Activated T-cell treated with anti-CD3 and anti-CD28 coated beads, Interleukin-2, amount 50 U/mL, for 72 hours (primary cell): ENCODE measurements around the gene DAGLA. TPM values are rescaled to one million over a fixed set of nuclear protein-coding genes. Genes with fewer than 3 reads are reported as not detected.

Experiments used
- ATAC-seq, 2 donors: fragments of 150-1000 bp; cut with Tn5 transposase; replicated peaks in 1 of 2; 2 replicates each; pipeline ENCODE4 v1.10.0; 2021; ENCODE audit warnings: moderate library complexity in 2 of 2, mild to moderate bottlenecking in 1 of 2
- DNase-seq, 2 donors: peaks; one replicate each; pipeline ENCODE4 v3.0.0; 2021 to 2022; ENCODE audit warnings: mixed read lengths in 1 of 2
- H3K27ac Mint-ChIP-seq: one replicate; pipeline ENCODE4 v1.8.0; 2022; ENCODE audit warnings: mild to moderate bottlenecking, moderate library complexity, mixed read lengths
- H3K27me3 Mint-ChIP-seq: one replicate; pipeline ENCODE4 v1.8.0; 2022; ENCODE audit warnings: low read depth, mixed read lengths
- H3K36me3 Mint-ChIP-seq, 2 donors: one replicate each; pipeline ENCODE4 v1.8.0; 2022; ENCODE audit warnings: mixed read lengths in 2 of 2, mild to moderate bottlenecking in 1 of 2; ENCODE audit not compliant: insufficient read depth in 2 of 2
- H3K4me1 Mint-ChIP-seq: one replicate; pipeline ENCODE4 v1.8.0; 2022; ENCODE audit warnings: low read depth, mixed read lengths
- H3K4me3 Mint-ChIP-seq, 2 donors: one replicate each; pipeline ENCODE4 v1.8.0; 2022; ENCODE audit warnings: mild to moderate bottlenecking in 2 of 2, mixed read lengths in 2 of 2, moderate library complexity in 2 of 2
- H3K9me3 Mint-ChIP-seq, 2 donors: one replicate each; pipeline ENCODE4 v1.8.0; 2022; ENCODE audit warnings: mixed read lengths in 2 of 2
- total RNA-seq, 2 donors: library from RNA; stranded (reverse); gene quantifications; one replicate each; pipeline ENCODE4 v1.2.3, GENCODE V29; 2022

The DAGLA gene
- total RNA-seq, 2 donors from 2014 or later, result 0.05 to 0.09 TPM

- no peak for ATAC-seq
- H3K4me1 Mint-ChIP-seq, result peaks cover 14% of the 10 kb centered on the region
- H3K27me3 Mint-ChIP-seq, result no peaks in the 10 kb centered on the region
- no peak overlapping the region for H3K27ac Mint-ChIP-seq
- H3K9me3 Mint-ChIP-seq, result no peaks in the 10 kb centered on the region
- H3K36me3 Mint-ChIP-seq, result no peaks in the 10 kb centered on the region
- no peak for DNase-seq
- no peak overlapping the region for H3K4me3 Mint-ChIP-seq
Measured at GRCh38 chr11:61760946-61761345, 80.8 kb downstream of the DAGLA start.

- Mint-ChIP-seq H3K36me3 (no peaks in the 10 kb centered on the region), H3K27me3 (no peaks in the 10 kb centered on the region), H3K27ac (no peak overlapping the region), H3K4me3 (no peak overlapping the region), H3K4me1 (peaks cover 7% of the 10 kb centered on the region), H3K9me3 (no peaks in the 10 kb centered on the region)
- ATAC-seq, result no peak
- DNase-seq, result no peak
Measured at GRCh38 chr11:61761440-61762222, 81.4 kb downstream of the DAGLA start.

GRCh38 chr11:61762223-61762615, 82.0 kb downstream of the DAGLA start:
- Mint-ChIP-seq H3K36me3 (no peaks in the 10 kb centered on the region), H3K9me3 (no peaks in the 10 kb centered on the region), H3K4me1 (peaks cover under 1% of the 10 kb centered on the region), H3K4me3 (no peak overlapping the region), H3K27me3 (no peaks in the 10 kb centered on the region), H3K27ac (no peak overlapping the region)
- ATAC-seq, result no peak
- no peak for DNase-seq

- no peak overlapping the region for H3K27ac Mint-ChIP-seq
- no peaks in the 10 kb centered on the region for H3K27me3 Mint-ChIP-seq
- no peaks in the 10 kb centered on the region for H3K36me3 Mint-ChIP-seq
- ATAC-seq (no peak), DNase-seq (no peak)
- no peaks in the 10 kb centered on the region for H3K9me3 Mint-ChIP-seq
- H3K4me3 Mint-ChIP-seq, result no peak overlapping the region
- H3K4me1 Mint-ChIP-seq, result no peaks in the 10 kb centered on the region
Measured at GRCh38 chr11:61762798-61763197, 82.6 kb downstream of the DAGLA start.

- Mint-ChIP-seq H3K4me1 (no peaks in the 10 kb centered on the region), H3K9me3 (no peaks in the 10 kb centered on the region), H3K4me3 (no peak overlapping the region), H3K36me3 (no peaks in the 10 kb centered on the region), H3K27me3 (no peaks in the 10 kb centered on the region), H3K27ac (no peak overlapping the region)
- ATAC-seq (no peak), DNase-seq (no peak)
Measured at GRCh38 chr11:61763930-61764605, 83.9 kb downstream of the DAGLA start.

GRCh38 chr11:61764606-61765260, 84.5 kb downstream of the DAGLA start:
- no peak overlapping the region for H3K4me3 Mint-ChIP-seq
- DNase-seq (no peak), ATAC-seq (no peak)
- no peak overlapping the region for H3K27ac Mint-ChIP-seq
- no peaks in the 10 kb centered on the region for H3K36me3 Mint-ChIP-seq
- H3K27me3 Mint-ChIP-seq, result no peaks in the 10 kb centered on the region
- no peaks in the 10 kb centered on the region for H3K4me1 Mint-ChIP-seq
- no peaks in the 10 kb centered on the region for H3K9me3 Mint-ChIP-seq

- H3K27me3 Mint-ChIP-seq, result no peaks in the 10 kb centered on the region
- no peaks in the 10 kb centered on the region for H3K36me3 Mint-ChIP-seq
- DNase-seq (no peak), ATAC-seq (no peak)
- H3K9me3 Mint-ChIP-seq, result no peaks in the 10 kb centered on the region
- no peak overlapping the region for H3K4me3 Mint-ChIP-seq
- H3K27ac Mint-ChIP-seq, result no peak overlapping the region
- H3K4me1 Mint-ChIP-seq, result no peaks in the 10 kb centered on the region
Measured at GRCh38 chr11:61765550-61766253, 85.5 kb downstream of the DAGLA start.

- Mint-ChIP-seq H3K27ac (no peak overlapping the region), H3K36me3 (no peaks in the 10 kb centered on the region), H3K27me3 (no peaks in the 10 kb centered on the region), H3K9me3 (no peaks in the 10 kb centered on the region), H3K4me1 (no peaks in the 10 kb centered on the region), H3K4me3 (no peak overlapping the region)
- ATAC-seq, result no peak
- DNase-seq, result no peak
Measured at GRCh38 chr11:61766353-61766841, 86.2 kb downstream of the DAGLA start.

- H3K36me3 Mint-ChIP-seq, result no peaks in the 10 kb centered on the region
- no peak for ATAC-seq
- no peaks in the 10 kb centered on the region for H3K4me1 Mint-ChIP-seq
- no peaks in the 10 kb centered on the region for H3K27me3 Mint-ChIP-seq
- no peak for DNase-seq
- H3K4me3 Mint-ChIP-seq, result no peak overlapping the region
- H3K9me3 Mint-ChIP-seq, result no peaks in the 10 kb centered on the region
- no peak overlapping the region for H3K27ac Mint-ChIP-seq
Measured at GRCh38 chr11:61768376-61769076, 88.3 kb downstream of the DAGLA start.

GRCh38 chr11:61769169-61769920, 89.2 kb downstream of the DAGLA start:
- Mint-ChIP-seq H3K4me3 (no peak overlapping the region), H3K4me1 (no peaks in the 10 kb centered on the region), H3K27ac (no peak overlapping the region), H3K27me3 (no peaks in the 10 kb centered on the region), H3K9me3 (no peaks in the 10 kb centered on the region), H3K36me3 (no peaks in the 10 kb centered on the region)
- ATAC-seq (no peak), DNase-seq (no peak)

- ATAC-seq (no peak), DNase-seq (no peak)
- no peaks in the 10 kb centered on the region for H3K36me3 Mint-ChIP-seq
- no peaks in the 10 kb centered on the region for H3K4me1 Mint-ChIP-seq
- H3K9me3 Mint-ChIP-seq, result no peaks in the 10 kb centered on the region
- H3K27me3 Mint-ChIP-seq, result no peaks in the 10 kb centered on the region
- no peak overlapping the region for H3K27ac Mint-ChIP-seq
- no peak overlapping the region for H3K4me3 Mint-ChIP-seq
Measured at GRCh38 chr11:61769946-61770683, 89.9 kb downstream of the DAGLA start.
